ENCODE measurements around the gene KCNJ1. TPM values are rescaled to one million over a fixed set of nuclear protein-coding genes. Genes with fewer than 3 reads are reported as not detected.

Gene KCNJ1
- total and polyA plus RNA-seq, 3 experiments from 2014 or later: not detected

- no peak overlapping the region for H3K4me3 Mint-ChIP-seq
Observed at GRCh38 chr11:128897826-128898225, 30.7 kb upstream of the KCNJ1 start.

GRCh38 chr11:128896356-128896755 lies 29.3 kb upstream of the KCNJ1 start:
- no peaks in the 10 kb centered on the region for H3K36me3 ChIP-seq (ENCODE audit: insufficient read depth, low read length)
- H3K4me1 Mint-ChIP-seq: peaks cover 1 to 8% (median 4%) of the 10 kb centered on the region in 3 donors
- ChIA-PET POLR2A (no interaction called here), CTCF (no interaction called here)
- no peak overlapping the region for H3K27ac ChIP-seq (ENCODE audit: low read depth, low read length)
- H3K27ac Mint-ChIP-seq: no peak overlapping the region
- DNase-seq: no peak
- no peak overlapping the region for H3K4me3 ChIP-seq (ENCODE audit: low read length)
- H3K4me1 ChIP-seq (ENCODE audit: insufficient read depth, low read length): no peaks in the 10 kb centered on the region
- no peaks in the 10 kb centered on the region for H3K9me3 Mint-ChIP-seq
- no peaks in the 10 kb centered on the region for H3K9me3 ChIP-seq (ENCODE audit: low read length)
- no peaks in the 10 kb centered on the region for H3K36me3 Mint-ChIP-seq
- H3K27me3 Mint-ChIP-seq: peaks cover 27 to 34% of the 10 kb centered on the region in 2 donors
- no peak overlapping the region for H3K4me3 Mint-ChIP-seq
- H3K27me3 ChIP-seq (ENCODE audit: insufficient read depth, low read length, poor library complexity, severe bottlenecking): no peaks in the 10 kb centered on the region

More at GRCh38 chr11:128897826-128898225, 30.7 kb upstream of the KCNJ1 start:
- no peaks in the 10 kb centered on the region for H3K9me3 ChIP-seq (ENCODE audit: low read length)
- DNase-seq: no peak
- ChIA-PET CTCF (no interaction called here), POLR2A (no interaction called here)
- H3K27ac ChIP-seq (ENCODE audit: low read depth, low read length): no peak overlapping the region
- Mint-ChIP-seq H3K36me3 (no peaks in the 10 kb centered on the region), H3K4me1 (no peaks in the 10 kb centered on the region), H3K27ac (no peak overlapping the region), H3K27me3 (peaks cover 16 to 21% of the 10 kb centered on the region in 2 donors), H3K9me3 (no peaks in the 10 kb centered on the region)
- no peak overlapping the region for H3K4me3 ChIP-seq (ENCODE audit: low read length)
- no peaks in the 10 kb centered on the region for H3K4me1 ChIP-seq (ENCODE audit: insufficient read depth, low read length)
- H3K27me3 ChIP-seq (ENCODE audit: insufficient read depth, low read length, poor library complexity, severe bottlenecking): no peaks in the 10 kb centered on the region
- H3K36me3 ChIP-seq (ENCODE audit: insufficient read depth, low read length): no peaks in the 10 kb centered on the region

GRCh38 chr11:128895526-128895925 lies 28.4 kb upstream of the KCNJ1 start:
- H3K9me3 ChIP-seq (ENCODE audit: low read length): no peaks in the 10 kb centered on the region
- H3K36me3 Mint-ChIP-seq: no peaks in the 10 kb centered on the region
- ChIA-PET POLR2A (no interaction called here), CTCF (interaction anchor here (1.8 kb wide), 1 partner anchor 11 kb away, joined by 6 read pairs; no protein-coding TSS in a partner anchor)
- no peak overlapping the region for H3K4me3 Mint-ChIP-seq
- H3K4me1 ChIP-seq (ENCODE audit: insufficient read depth, low read length): no peaks in the 10 kb centered on the region
- no peaks in the 10 kb centered on the region for H3K9me3 Mint-ChIP-seq
- H3K27ac ChIP-seq (ENCODE audit: low read depth, low read length): no peak overlapping the region
- peaks cover 27 to 40% of the 10 kb centered on the region in 2 donors for H3K27me3 Mint-ChIP-seq
- H3K4me1 Mint-ChIP-seq: peaks cover 6 to 13% (median 9%) of the 10 kb centered on the region in 3 donors
- H3K36me3 ChIP-seq (ENCODE audit: insufficient read depth, low read length): no peaks in the 10 kb centered on the region
- H3K27me3 ChIP-seq (ENCODE audit: insufficient read depth, low read length, poor library complexity, severe bottlenecking): no peaks in the 10 kb centered on the region
- DNase-seq: no peak
- H3K27ac Mint-ChIP-seq: peak overlapping the region in 1 of 8 donors; percentile 44
- H3K4me3 ChIP-seq (ENCODE audit: low read length): no peak overlapping the region

- H3K27me3 Mint-ChIP-seq: peaks cover 33 to 47% of the 10 kb centered on the region in 2 donors
- CTCF ChIA-PET: interaction anchor here (0.8 to 1.8 kb wide), 3 partner anchors 10 to 62 kb away, joined by 4 to 6 read pairs (median 5); no protein-coding TSS in a partner anchor
- H3K36me3 ChIP-seq (ENCODE audit: insufficient read depth, low read length): no peaks in the 10 kb centered on the region
- H3K27ac ChIP-seq (ENCODE audit: low read depth, low read length): no peak overlapping the region
- no peak overlapping the region for H3K4me3 ChIP-seq (ENCODE audit: low read length)
- H3K27me3 ChIP-seq (ENCODE audit: insufficient read depth, low read length, poor library complexity, severe bottlenecking): peaks cover 8% of the 10 kb centered on the region
- no peak for DNase-seq
- H3K9me3 ChIP-seq (ENCODE audit: low read length): no peaks in the 10 kb centered on the region
- H3K36me3 Mint-ChIP-seq: no peaks in the 10 kb centered on the region
- H3K9me3 Mint-ChIP-seq: no peaks in the 10 kb centered on the region
- H3K4me1 ChIP-seq (ENCODE audit: insufficient read depth, low read length): peaks cover 5% of the 10 kb centered on the region
- peaks cover 6 to 20% (median 9%) of the 10 kb centered on the region in 3 donors for H3K4me1 Mint-ChIP-seq
- no peak overlapping the region for H3K27ac Mint-ChIP-seq
- POLR2A ChIA-PET: no interaction called here
- no peak overlapping the region for H3K4me3 Mint-ChIP-seq
Observed at GRCh38 chr11:128894685-128895084, 27.6 kb upstream of the KCNJ1 start.

GRCh38 chr11:128894286-128894681 lies 27.2 kb upstream of the KCNJ1 start:
- Mint-ChIP-seq H3K4me1 (peaks cover 6 to 20% (median 9%) of the 10 kb centered on the region in 3 donors), H3K9me3 (no peaks in the 10 kb centered on the region), H3K4me3 (no peak overlapping the region), H3K27ac (no peak overlapping the region), H3K27me3 (peaks cover 37 to 51% of the 10 kb centered on the region in 2 donors), H3K36me3 (no peaks in the 10 kb centered on the region)
- H3K27ac ChIP-seq (ENCODE audit: low read depth, low read length): no peak overlapping the region
- H3K4me3 ChIP-seq (ENCODE audit: low read length): no peak overlapping the region
- ChIA-PET CTCF (interaction anchor here (0.8 to 1.8 kb wide), 4 partner anchors 9 to 62 kb away, joined by 4 to 6 read pairs (median 6); no protein-coding TSS in a partner anchor), POLR2A (no interaction called here)
- no peak for DNase-seq
- H3K4me1 ChIP-seq (ENCODE audit: insufficient read depth, low read length): peaks cover 5% of the 10 kb centered on the region
- no peaks in the 10 kb centered on the region for H3K36me3 ChIP-seq (ENCODE audit: insufficient read depth, low read length)
- peaks cover 12% of the 10 kb centered on the region for H3K27me3 ChIP-seq (ENCODE audit: insufficient read depth, low read length, poor library complexity, severe bottlenecking)
- no peaks in the 10 kb centered on the region for H3K9me3 ChIP-seq (ENCODE audit: low read length)

- Mint-ChIP-seq H3K4me1 (peaks cover 6 to 20% (median 9%) of the 10 kb centered on the region in 3 donors), H3K4me3 (no peak overlapping the region), H3K36me3 (no peaks in the 10 kb centered on the region), H3K27ac (no peak overlapping the region), H3K27me3 (peaks cover 39 to 54% of the 10 kb centered on the region in 2 donors), H3K9me3 (no peaks in the 10 kb centered on the region)
- ChIA-PET CTCF (interaction anchor here (0.8 to 2.3 kb wide), 5 partner anchors 8 to 13 kb away, joined by 3 to 7 read pairs (median 4); no protein-coding TSS in a partner anchor), POLR2A (no interaction called here)
- Histone ChIP-seq H3K9me3 (ENCODE audit: low read length) (no peaks in the 10 kb centered on the region), H3K36me3 (ENCODE audit: insufficient read depth, low read length) (no peaks in the 10 kb centered on the region), H3K27ac (ENCODE audit: low read depth, low read length) (no peak overlapping the region), H3K4me1 (ENCODE audit: insufficient read depth, low read length) (peaks cover 5% of the 10 kb centered on the region), H3K27me3 (ENCODE audit: insufficient read depth, low read length, poor library complexity, severe bottlenecking) (peaks cover 13% of the 10 kb centered on the region), H3K4me3 (ENCODE audit: low read length) (no peak overlapping the region)
- DNase-seq: no peak
Observed at GRCh38 chr11:128893578-128894285, 26.6 kb upstream of the KCNJ1 start.

- H3K36me3 Mint-ChIP-seq: no peaks in the 10 kb centered on the region
- ChIA-PET POLR2A (no interaction called here), CTCF (interaction anchor here (0.8 to 2.3 kb wide), 6 partner anchors 8 to 63 kb away, joined by 3 to 7 read pairs (median 4); no protein-coding TSS in a partner anchor)
- H3K27me3 ChIP-seq (ENCODE audit: insufficient read depth, low read length, poor library complexity, severe bottlenecking): peaks cover 21% of the 10 kb centered on the region
- no peaks in the 10 kb centered on the region for H3K36me3 ChIP-seq (ENCODE audit: insufficient read depth, low read length)
- H3K4me1 Mint-ChIP-seq: peaks cover 6 to 20% (median 9%) of the 10 kb centered on the region in 3 donors
- no peaks in the 10 kb centered on the region for H3K9me3 ChIP-seq (ENCODE audit: low read length)
- no peak overlapping the region for H3K27ac ChIP-seq (ENCODE audit: low read depth, low read length)
- H3K27ac Mint-ChIP-seq: no peak overlapping the region
- H3K4me3 ChIP-seq (ENCODE audit: low read length): no peak overlapping the region
- H3K4me1 ChIP-seq (ENCODE audit: insufficient read depth, low read length): peaks cover 5% of the 10 kb centered on the region
- H3K27me3 Mint-ChIP-seq: peaks cover 40 to 61% of the 10 kb centered on the region in 2 donors
- DNase-seq: no peak
- H3K9me3 Mint-ChIP-seq: no peaks in the 10 kb centered on the region
- H3K4me3 Mint-ChIP-seq: no peak overlapping the region
Observed at GRCh38 chr11:128892866-128893565, 25.9 kb upstream of the KCNJ1 start.

- ChIA-PET POLR2A (interaction anchor here (0.5 to 0.6 kb wide), 2 partner anchors 16 to 204 kb away, joined by 3 read pairs; no protein-coding TSS in a partner anchor), CTCF (interaction anchor here (1.2 to 2.3 kb wide), 4 partner anchors 10 to 64 kb away, joined by 4 to 7 read pairs (median 4); no protein-coding TSS in a partner anchor)
- DNase-seq: no peak
- H3K9me3 ChIP-seq (ENCODE audit: low read length): no peaks in the 10 kb centered on the region
- no peak overlapping the region for H3K27ac ChIP-seq (ENCODE audit: low read depth, low read length)
- Mint-ChIP-seq H3K4me3 (peak overlapping the region in 4 of 7 donors; percentile 15 to 77 (median 29)), H3K27me3 (peaks cover 41 to 65% of the 10 kb centered on the region in 2 donors), H3K9me3 (no peaks in the 10 kb centered on the region), H3K27ac (peak overlapping the region in 1 of 8 donors; percentile 39), H3K4me1 (peaks cover 7 to 21% (median 11%) of the 10 kb centered on the region in 3 donors), H3K36me3 (no peaks in the 10 kb centered on the region)
- H3K4me1 ChIP-seq (ENCODE audit: insufficient read depth, low read length): peaks cover 5% of the 10 kb centered on the region
- H3K4me3 ChIP-seq (ENCODE audit: low read length): no peak overlapping the region
- H3K36me3 ChIP-seq (ENCODE audit: insufficient read depth, low read length): no peaks in the 10 kb centered on the region
- H3K27me3 ChIP-seq (ENCODE audit: insufficient read depth, low read length, poor library complexity, severe bottlenecking): peaks cover 25% of the 10 kb centered on the region
Observed at GRCh38 chr11:128891913-128892398, 24.9 kb upstream of the KCNJ1 start.
